ENCODE measurements around the gene MTMR3.

The MTMR3 gene

GRCh38 chr22:30057375-30057774 is 174.4 kb downstream of the MTMR3 start:
- no peak for TF ChIP-seq RAD21 (IDR thresholded peaks at IDR 0.05; ENCODE audit: low read depth)
- no peak for TF ChIP-seq TAF1 (IDR thresholded peaks at IDR 0.05; ENCODE audit: low read depth)
- no peak for TF ChIP-seq EP300 (IDR thresholded peaks at IDR 0.05; ENCODE audit: borderline replicate concordance)
- TF ChIP-seq FOXM1 (IDR thresholded peaks at IDR 0.05; ENCODE audit: borderline replicate concordance, low read depth): no peak
- no peak for TF ChIP-seq MAX (IDR thresholded peaks at IDR 0.05)
- no peak for TF ChIP-seq EGR1 (IDR thresholded peaks at IDR 0.05)

- TF ChIP-seq YY1 (IDR thresholded peaks at IDR 0.05; ENCODE audit: low read depth) (no peak), RAD21 (IDR thresholded peaks at IDR 0.05; ENCODE audit: low read depth) (no peak), EP300 (IDR thresholded peaks at IDR 0.05; ENCODE audit: borderline replicate concordance) (no peak), USF1 (IDR thresholded peaks at IDR 0.05) (no peak), TCF12 (IDR thresholded peaks at IDR 0.05; ENCODE audit: low read depth) (no peak), TEAD4 (IDR thresholded peaks at IDR 0.05) (no peak)
These were observed 179.3 kb downstream of the MTMR3 start for GRCh38 chr22:30062259-30062658.

GRCh38 chr22:30062950-30063349 is 180.0 kb downstream of the MTMR3 start:
- TF ChIP-seq TEAD4 (IDR thresholded peaks at IDR 0.05) (no peak), EP300 (IDR thresholded peaks at IDR 0.05; ENCODE audit: borderline replicate concordance) (no peak), MAX (IDR thresholded peaks at IDR 0.05) (no peak), TAF1 (IDR thresholded peaks at IDR 0.05; ENCODE audit: low read depth) (no peak), USF1 (IDR thresholded peaks at IDR 0.05) (no peak), TCF12 (IDR thresholded peaks at IDR 0.05; ENCODE audit: low read depth) (no peak), EGR1 (IDR thresholded peaks at IDR 0.05) (no peak), YY1 (IDR thresholded peaks at IDR 0.05; ENCODE audit: low read depth) (no peak), REST (IDR thresholded peaks at IDR 0.05; ENCODE audit: low read depth) (no peak), RAD21 (IDR thresholded peaks at IDR 0.05; ENCODE audit: low read depth) (no peak), CEBPB (IDR thresholded peaks at IDR 0.05) (no peak), ZBTB7A (IDR thresholded peaks at IDR 0.05; ENCODE audit: low read depth) (no peak)

GRCh38 chr22:30064172-30064571 is 181.2 kb downstream of the MTMR3 start:
- TF ChIP-seq ZBTB7A (IDR thresholded peaks at IDR 0.05; ENCODE audit: low read depth) (no peak), TAF1 (IDR thresholded peaks at IDR 0.05; ENCODE audit: low read depth) (no peak), REST (IDR thresholded peaks at IDR 0.05; ENCODE audit: low read depth) (no peak), USF1 (IDR thresholded peaks at IDR 0.05) (no peak), NFIC (IDR thresholded peaks at IDR 0.05) (no peak), EGR1 (IDR thresholded peaks at IDR 0.05) (no peak), RAD21 (IDR thresholded peaks at IDR 0.05; ENCODE audit: low read depth) (no peak), EP300 (IDR thresholded peaks at IDR 0.05; ENCODE audit: borderline replicate concordance) (no peak), TCF12 (IDR thresholded peaks at IDR 0.05; ENCODE audit: low read depth) (no peak), FOXM1 (IDR thresholded peaks at IDR 0.05; ENCODE audit: borderline replicate concordance, low read depth) (no peak), MAX (IDR thresholded peaks at IDR 0.05) (no peak), TEAD4 (IDR thresholded peaks at IDR 0.05) (no peak), CREB1 (IDR thresholded peaks at IDR 0.05; ENCODE audit: low read depth) (no peak), CEBPB (IDR thresholded peaks at IDR 0.05) (no peak), YY1 (IDR thresholded peaks at IDR 0.05; ENCODE audit: low read depth) (no peak)

GRCh38 chr22:30073743-30074142 is 190.8 kb downstream of the MTMR3 start:
- TF ChIP-seq NFIC (IDR thresholded peaks at IDR 0.05): no peak
- TF ChIP-seq EP300 (IDR thresholded peaks at IDR 0.05; ENCODE audit: borderline replicate concordance): no peak
- no peak for TF ChIP-seq FOXM1 (IDR thresholded peaks at IDR 0.05; ENCODE audit: borderline replicate concordance, low read depth)
- TF ChIP-seq TAF1 (IDR thresholded peaks at IDR 0.05; ENCODE audit: low read depth): no peak
- TF ChIP-seq TEAD4 (IDR thresholded peaks at IDR 0.05): no peak
- no peak for TF ChIP-seq CREB1 (IDR thresholded peaks at IDR 0.05; ENCODE audit: low read depth)
- no peak for TF ChIP-seq USF1 (IDR thresholded peaks at IDR 0.05)
- no peak for TF ChIP-seq ZBTB7A (IDR thresholded peaks at IDR 0.05; ENCODE audit: low read depth)
- TF ChIP-seq EGR1 (IDR thresholded peaks at IDR 0.05): no peak
- no peak for TF ChIP-seq YY1 (IDR thresholded peaks at IDR 0.05; ENCODE audit: low read depth)
- no peak for TF ChIP-seq REST (IDR thresholded peaks at IDR 0.05; ENCODE audit: low read depth)
- no peak for TF ChIP-seq RAD21 (IDR thresholded peaks at IDR 0.05; ENCODE audit: low read depth)
- TF ChIP-seq TCF12 (IDR thresholded peaks at IDR 0.05; ENCODE audit: low read depth): no peak
- TF ChIP-seq MAX (IDR thresholded peaks at IDR 0.05): no peak
- TF ChIP-seq CEBPB (IDR thresholded peaks at IDR 0.05): no peak

All from Ishikawa (cell line).